ENCODE results near the gene TRIM34. TPM values are rescaled to one million over a fixed set of nuclear protein-coding genes. Genes with fewer than 3 reads are reported as not detected.
A peak's percentile ranks its signal among the peaks of the same experiment; 100 is the strongest.

Gene TRIM34
- total RNA-seq, 1 experiment from 2014 or later = 9.9 TPM

- no peaks in the 10 kb centered on the region for H3K9me3 Mint-ChIP-seq (ENCODE audit: low read depth, unreplicated experiment)
- intact Hi-C loops (cut with micrococcal nuclease; ENCODE audit: unreplicated experiment) = no loop called here
- no peaks in the 10 kb centered on the region for H3K27me3 Mint-ChIP-seq (ENCODE audit: unreplicated experiment)
- DNase-seq = no peak
- peak overlapping the region; percentile 46 for H3K4me3 Mint-ChIP-seq (ENCODE audit: low read depth, unreplicated experiment)
- H3K27ac Mint-ChIP-seq (ENCODE audit: unreplicated experiment) = peak overlapping the region; percentile 70
- CTCF ChIA-PET = no interaction called here
- no TSS peak for BruUV-seq (replicated peaks)
- H3K36me3 Mint-ChIP-seq (ENCODE audit: insufficient read depth, unreplicated experiment) = peaks cover 18% of the 10 kb centered on the region
- H3K4me1 Mint-ChIP-seq (ENCODE audit: low read depth, unreplicated experiment) = peaks cover 60% of the 10 kb centered on the region
- TF ChIP-seq CTCF (IDR thresholded peaks at IDR 0.05; ENCODE audit: unreplicated experiment) = no peak
These were observed 3.2 kb upstream of the TRIM34 start for GRCh38 chr11:5621580-5621979.

- Mint-ChIP-seq H3K9me3 (ENCODE audit: low read depth, unreplicated experiment) (no peaks in the 10 kb centered on the region), H3K27me3 (ENCODE audit: unreplicated experiment) (no peaks in the 10 kb centered on the region), H3K36me3 (ENCODE audit: insufficient read depth, unreplicated experiment) (peaks cover 18% of the 10 kb centered on the region), H3K27ac (ENCODE audit: unreplicated experiment) (no peak overlapping the region), H3K4me3 (ENCODE audit: low read depth, unreplicated experiment) (peak overlapping the region; percentile 7), H3K4me1 (ENCODE audit: low read depth, unreplicated experiment) (peaks cover 60% of the 10 kb centered on the region)
- DNase-seq = no peak
- no peak for TF ChIP-seq CTCF (IDR thresholded peaks at IDR 0.05; ENCODE audit: unreplicated experiment)
- intact Hi-C loops (cut with micrococcal nuclease; ENCODE audit: unreplicated experiment) = no loop called here
- CTCF ChIA-PET = interaction anchor here (0.6 kb wide), 1 partner anchor 17 kb away, joined by 3 read pairs; no protein-coding TSS in a partner anchor
- no TSS peak for BruUV-seq (replicated peaks)
These were observed 2.0 kb upstream of the TRIM34 start for GRCh38 chr11:5622802-5623201.

- H3K27ac Mint-ChIP-seq (ENCODE audit: unreplicated experiment) = peak overlapping the region; percentile 81
- intact Hi-C loops (cut with micrococcal nuclease; ENCODE audit: unreplicated experiment) = loop anchor here (2.0 kb wide), 1 partner anchor 60 kb away; the partner anchor contains the start of gene TRIM5
These were observed 480 bp downstream of the TRIM34 start for GRCh38 chr11:5625281-5625680.

GRCh38 chr11:5626196-5626595 is 1.4 kb downstream of the TRIM34 start:
- DNase-seq = no peak
- no TSS peak for BruUV-seq (replicated peaks)
- intact Hi-C loops (cut with micrococcal nuclease; ENCODE audit: unreplicated experiment) = no loop called here
- no peaks in the 10 kb centered on the region for H3K9me3 Mint-ChIP-seq (ENCODE audit: low read depth, unreplicated experiment)
- peak overlapping the region; percentile 81 for H3K27ac Mint-ChIP-seq (ENCODE audit: unreplicated experiment)
- TF ChIP-seq CTCF (IDR thresholded peaks at IDR 0.05; ENCODE audit: unreplicated experiment) = no peak
- peaks cover 18% of the 10 kb centered on the region for H3K36me3 Mint-ChIP-seq (ENCODE audit: insufficient read depth, unreplicated experiment)
- H3K4me3 Mint-ChIP-seq (ENCODE audit: low read depth, unreplicated experiment) = peak overlapping the region; percentile 83
- CTCF ChIA-PET = no interaction called here
- H3K27me3 Mint-ChIP-seq (ENCODE audit: unreplicated experiment) = no peaks in the 10 kb centered on the region
- H3K4me1 Mint-ChIP-seq (ENCODE audit: low read depth, unreplicated experiment) = peaks cover 34% of the 10 kb centered on the region

More at GRCh38 chr11:5625281-5625680, 480 bp downstream of the TRIM34 start:
- no peak for DNase-seq
- no TSS peak for BruUV-seq (replicated peaks)
- H3K27me3 Mint-ChIP-seq (ENCODE audit: unreplicated experiment) = no peaks in the 10 kb centered on the region
- no peak for TF ChIP-seq CTCF (IDR thresholded peaks at IDR 0.05; ENCODE audit: unreplicated experiment)
- H3K36me3 Mint-ChIP-seq (ENCODE audit: insufficient read depth, unreplicated experiment) = peaks cover 18% of the 10 kb centered on the region
- H3K4me3 Mint-ChIP-seq (ENCODE audit: low read depth, unreplicated experiment) = peak overlapping the region; percentile 83
- no peaks in the 10 kb centered on the region for H3K9me3 Mint-ChIP-seq (ENCODE audit: low read depth, unreplicated experiment)
- CTCF ChIA-PET = interaction anchor here (0.7 kb wide), 1 partner anchor 59 kb away, joined by 3 read pairs; the partner anchor contains the start of gene TRIM5
- peaks cover 44% of the 10 kb centered on the region for H3K4me1 Mint-ChIP-seq (ENCODE audit: low read depth, unreplicated experiment)
